Gastrocnemius medialis (tissue), 4 donors: Measurements from ENCODE around the gene PEAK1. TPM values are rescaled to one million over a fixed set of nuclear protein-coding genes. Genes with fewer than 3 reads are reported as not detected.
A peak's percentile ranks its signal among the peaks of the same experiment; 100 is the strongest.

ENCODE experiments used
- ATAC-seq, 2 donors: fragments of 150-250 bp; one replicate each; pipeline ENCODE4 v1.9.1; 2016
- DNase-seq, 2 donors: peaks; one replicate each; pipeline ENCODE4 v3.0.0-alpha.2; 2019
- H3K27ac ChIP-seq, 4 donors: fragments of 200-600 bp; sonication (generic); 1 replicate in 1 of 4; 2 replicates in 3 of 4; pipeline ENCODE4 v1.5.1; 2016 to 2018; ENCODE audit warnings: mild to moderate bottlenecking in 2 of 4, moderate library complexity in 1 of 4
- H3K27me3 ChIP-seq, 3 donors: fragments of 200-600 bp; sonication (generic) in 2 of 3; 1 replicate in 1 of 3; 2 replicates in 2 of 3; pipeline versions ENCODE4 v1.5.1 to v1.6.0; 2016 to 2019; ENCODE audit warnings: mild to moderate bottlenecking in 1 of 3, moderate library complexity in 1 of 3
- H3K36me3 ChIP-seq, 2 donors: fragments of 200-600 bp; sonication (generic) in 1 of 2; one replicate each; pipeline ENCODE4 v1.5.1; 2017 to 2018
- H3K4me1 ChIP-seq, 2 donors: fragments of 200-600 bp; sonication (generic) in 1 of 2; one replicate each; pipeline ENCODE4 v1.5.1; 2016 to 2017; ENCODE audit warnings: mild to moderate bottlenecking in 2 of 2
- H3K4me3 ChIP-seq, 4 donors: fragments of 200-600 bp; sonication (generic) in 3 of 4; 1 replicate in 1 of 4; 2 replicates in 3 of 4; pipeline ENCODE4 v1.5.1; 2016 to 2019; ENCODE audit warnings: mild to moderate bottlenecking in 2 of 4
- H3K9me3 ChIP-seq, 3 donors: fragments of 200-600 bp; sonication (generic) in 2 of 3; 1 replicate in 1 of 3; 2 replicates in 2 of 3; pipeline ENCODE4 v1.5.1; 2016 to 2019
- POLR2A ChIP-seq, 2 donors: fragments of 450-650 bp; IDR thresholded peaks; one replicate each; pipeline ENCODE4 v1.6.1; 2017; ENCODE audit warnings: antibody characterized with exemption in 2 of 2, mild to moderate bottlenecking in 2 of 2, moderate library complexity in 2 of 2
- in situ Hi-C, 4 donors: fragments of 200-750 bp; cut with MboI; loops; one replicate each; pipeline versions ENCODE4 v1.15.0 to v1.8.0; 2017; ENCODE audit warnings: low sequenced_read_pairs in 4 of 4
- intact Hi-C: fragments of 100-400 bp; cut with DNase I; formaldehyde crosslinking; loops from one replicate; pipeline ENCODE4 v1.15.1; 2023; ENCODE audit warnings: low total_unique reads
- total RNA-seq, 4 donors: library from RNA; depleted of rRNA; stranded (reverse); fragments of >200 nt; gene quantifications; one replicate each; pipeline versions ENCODE4 v1.1.0 to v1.2.3, GENCODE V29; 2016
- TF ChIP-seq, protein P1 (sequence below), 5 experiments: fragments of 450-650 bp in 3 of 5; fragments of 200-600 bp in 2 of 5; sonication (generic) in 2 of 5; IDR thresholded peaks in 4 of 5; conservative IDR thresholded peaks in 1 of 5; 1 replicate in 4 of 5; 2 replicates in 1 of 5; pipeline ENCODE4 v1.5.1; 2016 to 2019; ENCODE audit warnings: antibody characterized with exemption in 5 of 5, mild to moderate bottlenecking in 3 of 5, moderate library complexity in 3 of 5

Gene PEAK1
- total RNA-seq, 4 donors from 2014 or later = 17.8 to 21.9 (median 20.8) TPM

DNA sequence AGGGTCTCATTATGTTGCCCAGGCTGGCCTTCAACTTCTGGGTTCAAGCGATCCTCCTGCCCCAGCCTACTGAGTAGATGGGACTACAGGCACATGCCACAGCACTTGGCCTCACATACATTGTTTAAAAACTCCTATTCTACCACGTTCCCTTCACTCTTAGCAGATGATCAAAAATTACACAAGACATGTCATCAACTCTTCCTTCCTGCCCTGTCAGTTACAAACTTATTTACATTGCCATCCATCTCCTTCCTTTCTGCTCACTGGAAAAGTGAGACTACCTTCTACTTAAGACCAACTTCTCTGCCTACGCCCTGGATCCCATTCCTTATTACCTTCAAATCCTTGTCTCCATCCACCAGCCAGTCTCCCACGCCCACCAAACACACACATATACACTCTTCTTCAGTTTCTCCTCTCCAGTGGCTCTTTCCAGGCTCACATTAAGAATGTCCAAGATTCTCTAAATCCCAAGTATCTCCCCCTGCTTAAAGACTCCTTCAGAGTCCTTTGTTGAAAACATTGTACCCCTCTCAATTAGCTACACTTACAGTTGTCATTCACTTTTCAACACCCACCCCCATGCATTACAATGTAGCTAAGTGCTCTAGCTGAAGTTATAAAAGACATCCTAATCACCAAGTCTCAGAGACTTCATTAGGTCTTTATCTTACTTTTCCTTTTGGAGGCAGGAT, 4.3 kb downstream of the PEAK1 start:
- in situ Hi-C loops = no loop called here
- intact Hi-C loops = loop anchor here (5.0 kb wide), 3 partner anchors 62 to 343 kb away; partner anchors contain the start of gene TSPAN3
- no peak for TF ChIP-seq POLR2A (IDR thresholded peaks at IDR 0.05)
- TF ChIP-seq, protein P1, sequence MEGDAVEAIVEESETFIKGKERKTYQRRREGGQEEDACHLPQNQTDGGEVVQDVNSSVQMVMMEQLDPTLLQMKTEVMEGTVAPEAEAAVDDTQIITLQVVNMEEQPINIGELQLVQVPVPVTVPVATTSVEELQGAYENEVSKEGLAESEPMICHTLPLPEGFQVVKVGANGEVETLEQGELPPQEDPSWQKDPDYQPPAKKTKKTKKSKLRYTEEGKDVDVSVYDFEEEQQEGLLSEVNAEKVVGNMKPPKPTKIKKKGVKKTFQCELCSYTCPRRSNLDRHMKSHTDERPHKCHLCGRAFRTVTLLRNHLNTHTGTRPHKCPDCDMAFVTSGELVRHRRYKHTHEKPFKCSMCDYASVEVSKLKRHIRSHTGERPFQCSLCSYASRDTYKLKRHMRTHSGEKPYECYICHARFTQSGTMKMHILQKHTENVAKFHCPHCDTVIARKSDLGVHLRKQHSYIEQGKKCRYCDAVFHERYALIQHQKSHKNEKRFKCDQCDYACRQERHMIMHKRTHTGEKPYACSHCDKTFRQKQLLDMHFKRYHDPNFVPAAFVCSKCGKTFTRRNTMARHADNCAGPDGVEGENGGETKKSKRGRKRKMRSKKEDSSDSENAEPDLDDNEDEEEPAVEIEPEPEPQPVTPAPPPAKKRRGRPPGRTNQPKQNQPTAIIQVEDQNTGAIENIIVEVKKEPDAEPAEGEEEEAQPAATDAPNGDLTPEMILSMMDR (IDR thresholded peaks at IDR 0.05 in 4 of 5, conservative IDR thresholded peaks at IDR 0.05 in 1 of 5) = no peak
- Histone ChIP-seq H3K36me3 (no peaks in the 10 kb centered on the region), H3K9me3 (no peaks in the 10 kb centered on the region), H3K4me1 (peaks cover 41 to 58% of the 10 kb centered on the region in 2 donors), H3K27me3 (no peaks in the 10 kb centered on the region), H3K27ac (peak overlapping the region in 3 of 4 donors; percentile 12 to 36 (median 25)), H3K4me3 (no peak overlapping the region)
- ATAC-seq = no peak
- DNase-seq = no peak

DNA sequence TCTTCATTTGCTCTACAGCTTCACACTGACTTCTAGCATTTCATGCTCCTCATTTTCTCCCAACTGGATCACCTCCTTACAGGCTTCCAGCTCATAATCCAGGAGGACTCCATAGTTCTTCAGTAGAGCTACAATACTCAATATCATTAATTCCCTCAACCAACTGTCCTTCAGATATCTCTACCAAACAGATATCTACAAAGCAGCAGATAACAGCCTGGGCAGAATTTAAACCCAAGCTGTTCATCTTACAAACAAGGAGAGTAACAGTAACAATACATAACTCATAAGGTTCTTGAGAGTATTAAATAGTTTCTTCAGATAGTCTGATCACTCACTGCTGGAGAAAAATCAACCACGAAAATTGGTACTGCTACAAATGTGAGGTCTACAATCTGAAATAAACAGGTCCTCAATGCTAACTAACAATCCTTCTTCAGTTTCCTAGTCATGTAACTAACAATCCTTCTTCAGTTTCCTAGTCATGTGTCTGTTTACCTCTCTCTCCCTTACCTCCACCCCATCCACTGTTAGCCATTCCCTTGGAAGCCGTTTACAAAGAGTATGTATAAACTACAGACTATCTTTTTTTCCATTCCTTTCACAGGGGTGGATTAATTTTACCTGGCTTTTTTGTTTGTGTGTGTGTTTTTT, 5.0 kb downstream of the PEAK1 start:
- no peak for DNase-seq
- H3K36me3 ChIP-seq = no peaks in the 10 kb centered on the region
- TF ChIP-seq POLR2A (IDR thresholded peaks at IDR 0.05) = no peak
- TF ChIP-seq, protein P1 (IDR thresholded peaks at IDR 0.05 in 4 of 5, conservative IDR thresholded peaks at IDR 0.05 in 1 of 5) = no peak
- ATAC-seq = no peak
- in situ Hi-C loops = no loop called here
- H3K27ac ChIP-seq = peak overlapping the region in 2 of 4 donors; percentile 12 to 36
- H3K4me1 ChIP-seq = peaks cover 46 to 62% of the 10 kb centered on the region in 2 donors
- intact Hi-C loops = loop anchor here (5.0 kb wide), 3 partner anchors 62 to 343 kb away; partner anchors contain the start of gene TSPAN3
- no peak overlapping the region for H3K4me3 ChIP-seq
- H3K27me3 ChIP-seq = no peaks in the 10 kb centered on the region
- H3K9me3 ChIP-seq = no peaks in the 10 kb centered on the region

DNA sequence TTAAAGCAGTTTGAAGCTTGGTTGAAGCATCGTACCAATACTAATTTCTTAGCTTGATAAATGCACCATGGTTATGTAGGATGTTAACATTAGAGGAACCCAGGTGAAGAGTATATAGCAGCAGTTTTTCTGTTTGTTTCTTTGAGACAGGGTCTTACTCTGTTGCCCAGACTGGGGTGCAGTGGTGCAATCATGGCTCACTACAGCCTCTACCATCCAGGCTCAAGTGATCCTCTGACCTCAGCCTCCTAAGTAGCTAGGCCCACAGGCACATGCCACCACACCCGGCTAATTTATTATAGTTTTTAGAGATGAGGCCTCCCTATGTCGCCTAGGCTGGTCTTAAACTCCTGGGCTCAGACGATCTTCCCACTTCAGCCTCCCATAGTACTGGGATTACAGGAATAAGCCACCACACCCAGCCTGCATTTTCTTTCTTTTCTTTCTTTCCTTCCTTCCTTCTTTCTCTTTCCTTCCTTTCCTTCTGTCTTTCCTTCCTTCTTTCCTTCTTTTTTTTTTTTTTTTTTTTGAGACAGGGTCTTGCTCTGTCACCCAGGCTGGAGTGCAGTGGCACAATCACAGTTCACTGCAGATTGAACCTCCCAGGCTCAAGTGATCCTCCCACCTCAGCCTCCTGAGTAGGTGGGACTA, 6.1 kb downstream of the PEAK1 start:
- TF ChIP-seq POLR2A (IDR thresholded peaks at IDR 0.05) = no peak
- TF ChIP-seq, protein P1 (IDR thresholded peaks at IDR 0.05 in 4 of 5, conservative IDR thresholded peaks at IDR 0.05 in 1 of 5) = no peak
- H3K27ac ChIP-seq = no peak overlapping the region
- intact Hi-C loops (no loop called here), in situ Hi-C loops (no loop called here)
- H3K4me1 ChIP-seq = peaks cover 51 to 60% of the 10 kb centered on the region in 2 donors
- no peaks in the 10 kb centered on the region for H3K27me3 ChIP-seq
- H3K4me3 ChIP-seq = no peak overlapping the region
- ATAC-seq (no peak), DNase-seq (no peak)
- H3K9me3 ChIP-seq = no peaks in the 10 kb centered on the region
- no peaks in the 10 kb centered on the region for H3K36me3 ChIP-seq

DNA sequence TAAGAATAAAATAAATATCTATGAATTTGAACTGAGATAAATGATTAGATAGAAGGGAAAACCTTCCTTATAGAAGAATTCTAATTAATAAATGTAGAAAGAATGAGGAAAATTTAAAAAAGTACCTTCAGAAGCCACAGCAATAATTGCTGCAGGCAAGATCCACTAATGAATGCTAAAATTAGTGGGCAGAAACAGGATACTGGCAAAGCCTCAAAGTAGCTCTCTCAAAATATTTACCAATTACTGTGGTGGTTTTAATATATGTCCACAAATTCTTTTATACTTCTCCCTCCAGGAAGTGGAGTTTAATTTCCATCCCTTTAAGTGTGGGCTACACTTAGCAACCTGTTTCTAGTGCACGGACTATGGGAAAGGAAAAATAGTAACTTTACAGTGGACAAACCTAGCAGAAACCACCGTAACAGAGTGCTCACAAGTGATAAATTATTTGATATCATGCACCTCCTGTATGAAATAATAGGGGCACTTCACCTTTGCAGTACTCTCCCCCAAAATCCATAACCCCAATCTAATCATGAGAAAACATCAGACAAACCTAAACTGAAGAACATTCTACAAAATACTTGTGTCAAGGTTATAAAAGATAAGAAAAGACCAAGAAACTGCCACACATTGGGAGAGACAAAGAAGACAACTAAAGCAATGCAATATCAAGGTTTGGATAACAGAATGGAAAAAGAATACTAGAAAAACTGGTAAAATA, 6.8 kb downstream of the PEAK1 start:
- H3K36me3 ChIP-seq = no peaks in the 10 kb centered on the region
- no peak overlapping the region for H3K27ac ChIP-seq
- ATAC-seq (no peak), DNase-seq (no peak)
- in situ Hi-C loops = no loop called here
- no peaks in the 10 kb centered on the region for H3K9me3 ChIP-seq
- H3K4me1 ChIP-seq = peaks cover 48 to 53% of the 10 kb centered on the region in 2 donors
- H3K4me3 ChIP-seq = no peak overlapping the region
- TF ChIP-seq, protein P1 (IDR thresholded peaks at IDR 0.05 in 4 of 5, conservative IDR thresholded peaks at IDR 0.05 in 1 of 5) = no peak
- no peak for TF ChIP-seq POLR2A (IDR thresholded peaks at IDR 0.05)
- intact Hi-C loops = no loop called here
- no peaks in the 10 kb centered on the region for H3K27me3 ChIP-seq
